Testis (tissue), 2 donors: ENCODE measurements around the gene LDHAL6A.

Experiments
- POLR2A ChIP-seq: fragments of 450-650 bp; IDR thresholded peaks from one replicate; pipeline ENCODE4 v1.6.1; 2017; ENCODE audit warnings: antibody characterized with exemption, mild to moderate bottlenecking, moderate library complexity
- TF ChIP-seq, protein P1 (sequence below), 3 experiments: fragments of 450-650 bp in 2 of 3; fragments of 200-600 bp in 1 of 3; sonication (generic) in 1 of 3; IDR thresholded peaks; one replicate each; pipeline ENCODE4 v1.5.1; 2016 to 2019; ENCODE audit warnings: antibody characterized with exemption in 3 of 3, mild to moderate bottlenecking in 2 of 3, moderate library complexity in 1 of 3

DNA sequence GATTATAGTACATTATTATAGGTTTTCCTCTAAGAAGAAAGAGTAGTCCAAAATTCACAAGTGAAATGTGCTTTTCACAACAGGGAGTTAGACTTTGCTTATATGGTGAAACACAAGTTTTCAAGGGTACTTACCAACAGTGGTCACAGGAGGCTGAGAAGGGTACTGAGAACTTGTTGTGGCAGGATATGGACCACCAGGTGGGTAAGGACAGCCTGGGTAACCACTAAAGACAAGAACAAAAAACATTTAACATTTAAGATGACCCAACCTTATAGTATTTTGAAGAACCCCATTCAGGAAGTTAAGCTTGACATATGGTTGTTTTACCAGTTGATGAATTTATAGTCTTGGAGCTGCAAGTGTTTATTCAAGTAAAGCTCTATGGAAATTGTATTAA, 46.7 kb downstream of the LDHAL6A start:
- TF ChIP-seq POLR2A, result no peak
- TF ChIP-seq, protein P1, sequence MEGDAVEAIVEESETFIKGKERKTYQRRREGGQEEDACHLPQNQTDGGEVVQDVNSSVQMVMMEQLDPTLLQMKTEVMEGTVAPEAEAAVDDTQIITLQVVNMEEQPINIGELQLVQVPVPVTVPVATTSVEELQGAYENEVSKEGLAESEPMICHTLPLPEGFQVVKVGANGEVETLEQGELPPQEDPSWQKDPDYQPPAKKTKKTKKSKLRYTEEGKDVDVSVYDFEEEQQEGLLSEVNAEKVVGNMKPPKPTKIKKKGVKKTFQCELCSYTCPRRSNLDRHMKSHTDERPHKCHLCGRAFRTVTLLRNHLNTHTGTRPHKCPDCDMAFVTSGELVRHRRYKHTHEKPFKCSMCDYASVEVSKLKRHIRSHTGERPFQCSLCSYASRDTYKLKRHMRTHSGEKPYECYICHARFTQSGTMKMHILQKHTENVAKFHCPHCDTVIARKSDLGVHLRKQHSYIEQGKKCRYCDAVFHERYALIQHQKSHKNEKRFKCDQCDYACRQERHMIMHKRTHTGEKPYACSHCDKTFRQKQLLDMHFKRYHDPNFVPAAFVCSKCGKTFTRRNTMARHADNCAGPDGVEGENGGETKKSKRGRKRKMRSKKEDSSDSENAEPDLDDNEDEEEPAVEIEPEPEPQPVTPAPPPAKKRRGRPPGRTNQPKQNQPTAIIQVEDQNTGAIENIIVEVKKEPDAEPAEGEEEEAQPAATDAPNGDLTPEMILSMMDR (IDR thresholded peaks at IDR 0.05), result no peak
